ENCODE measurements around the gene OTUD7B.
"Not testable (repeated sequence)": the region's sequence is repeated elsewhere in the genome, so short reads cannot be mapped to it uniquely, and the experiment has no call there.

OTUD7B gene

DNA sequence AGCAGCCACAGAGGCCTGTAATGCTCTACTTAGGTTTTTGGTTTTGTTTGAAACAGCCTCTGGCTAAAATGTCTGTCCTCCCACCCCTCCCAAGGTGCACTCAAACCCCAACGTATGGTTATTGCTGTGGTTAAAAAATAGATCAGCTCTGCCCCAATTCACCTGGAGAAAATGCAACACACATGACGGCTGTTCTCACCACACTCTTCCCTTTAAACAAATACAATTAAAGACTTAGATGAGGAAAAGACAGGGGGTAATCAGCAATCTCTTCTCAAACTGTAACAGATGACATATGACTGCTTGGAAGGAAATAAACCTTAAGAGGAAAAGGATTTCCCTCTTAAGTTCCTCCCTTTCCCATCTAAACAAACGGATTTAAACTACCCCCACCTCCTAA is 67.6 kb downstream of the OTUD7B start:
- DNase-seq = no peak

GRCh38 chr1:149942207-149942606 is 68.3 kb downstream of the OTUD7B start:
- DNase-seq = no peak

DNA sequence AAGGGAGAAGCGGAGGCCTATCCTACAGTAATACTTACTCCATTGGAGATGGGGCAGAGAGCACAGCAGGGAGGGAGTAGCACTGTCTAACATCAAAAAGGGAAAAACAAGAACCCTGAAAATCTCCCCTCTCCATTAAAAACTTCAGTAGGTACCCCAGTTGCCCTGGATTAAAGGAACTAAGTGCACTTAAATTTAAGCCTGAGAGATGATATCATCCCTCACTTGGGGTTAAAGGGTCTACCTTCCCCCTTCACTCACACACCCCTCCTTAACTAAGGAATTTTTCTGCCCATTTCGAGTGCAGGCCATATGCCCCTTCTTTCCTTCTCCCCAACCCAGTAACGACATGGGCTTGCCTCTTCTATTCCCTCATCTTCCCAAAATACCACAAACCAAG is 70.1 kb downstream of the OTUD7B start:
- DNase-seq = no peak

DNA sequence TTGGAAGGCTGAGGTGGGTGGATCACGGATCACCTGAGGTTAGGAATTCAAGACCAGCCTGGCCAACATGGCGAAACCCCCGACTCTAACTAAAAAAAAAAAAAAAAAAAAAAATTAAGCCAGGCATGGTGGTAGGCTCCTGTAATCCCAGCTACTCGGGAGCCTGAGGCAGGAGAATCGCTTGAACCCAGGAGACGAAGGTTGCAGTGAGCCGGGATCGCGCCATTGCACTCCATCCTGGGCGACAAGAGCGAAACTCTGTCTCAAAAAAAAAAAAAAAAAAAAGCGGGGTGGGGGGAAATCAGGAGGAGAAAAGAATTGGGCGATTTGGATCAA is 71.9 kb downstream of the OTUD7B start:
- DNase-seq = not testable (repeated sequence)

DNA sequence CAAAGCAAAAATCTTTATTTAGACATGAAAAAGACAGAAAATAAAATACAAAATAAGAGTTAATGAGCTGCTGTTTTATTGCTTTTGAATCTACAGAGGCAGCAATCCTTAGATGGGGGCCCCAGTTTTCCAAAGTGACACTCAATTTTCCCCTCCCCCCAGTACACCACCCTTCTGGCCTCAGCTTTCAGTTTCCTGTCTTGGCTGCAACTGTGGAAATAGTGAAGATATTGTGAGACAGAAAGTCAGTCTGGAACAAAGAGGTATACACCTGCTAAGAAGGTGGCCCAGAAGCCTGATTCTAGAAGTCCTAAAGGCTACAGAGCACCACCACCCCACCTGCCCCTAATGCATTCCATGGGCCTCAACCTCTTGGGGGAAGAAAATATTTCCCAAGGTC is 72.8 kb downstream of the OTUD7B start:
- DNase-seq = no peak

- no peak for DNase-seq
Observed at GRCh38 chr1:149936992-149937705, 73.4 kb downstream of the OTUD7B start.

- no peak for DNase-seq
Observed at GRCh38 chr1:149936170-149936991, 74.1 kb downstream of the OTUD7B start, which contains the start of gene MTMR11. Gene MTMR11 (minus strand): TSS chr1:149936879. CDS start chr1:149936647, 232 bp downstream.

DNA sequence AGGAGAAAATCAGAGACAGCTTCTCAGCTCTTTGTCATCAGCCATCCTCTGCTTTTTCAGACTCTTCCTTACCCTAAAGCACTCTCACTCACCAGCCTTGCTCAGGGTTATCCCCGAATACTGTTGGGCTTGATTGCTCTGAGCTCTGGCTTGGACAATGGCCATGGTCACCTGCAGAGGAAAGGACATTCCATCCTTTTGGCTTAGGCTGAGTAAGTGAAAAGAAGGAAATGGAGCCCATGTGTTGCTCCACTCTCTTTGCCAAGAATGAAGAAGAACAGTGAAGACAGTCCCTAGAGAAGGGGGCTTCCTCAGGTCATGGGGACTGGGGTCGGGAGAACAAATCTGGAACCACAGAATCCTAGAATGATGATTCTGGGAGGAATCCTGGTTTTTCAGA is 76.2 kb downstream of the OTUD7B start:
- DNase-seq = no peak

- no peak for DNase-seq
Observed at GRCh38 chr1:149933208-149933607, 77.3 kb downstream of the OTUD7B start.

DNA sequence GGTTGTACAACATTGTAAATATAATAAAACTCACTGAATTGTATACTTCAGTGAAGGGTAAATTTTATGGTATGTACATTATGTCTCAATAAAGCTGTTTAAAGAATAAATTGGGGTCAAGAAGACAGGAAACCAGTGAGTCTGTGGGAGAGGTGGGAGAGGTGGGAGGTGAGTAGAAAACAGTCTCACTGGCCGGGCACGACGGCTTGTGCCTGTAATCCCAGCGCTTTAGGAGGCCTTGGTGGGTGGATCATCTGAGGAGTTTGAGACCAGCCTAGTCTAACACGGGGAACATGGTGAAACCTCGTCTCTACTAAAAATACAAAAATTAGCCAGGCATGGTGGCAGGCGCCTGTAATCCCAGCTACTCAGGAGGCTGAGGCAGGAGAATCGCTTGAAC is 78.1 kb downstream of the OTUD7B start:
- DNase-seq = no peak

DNA sequence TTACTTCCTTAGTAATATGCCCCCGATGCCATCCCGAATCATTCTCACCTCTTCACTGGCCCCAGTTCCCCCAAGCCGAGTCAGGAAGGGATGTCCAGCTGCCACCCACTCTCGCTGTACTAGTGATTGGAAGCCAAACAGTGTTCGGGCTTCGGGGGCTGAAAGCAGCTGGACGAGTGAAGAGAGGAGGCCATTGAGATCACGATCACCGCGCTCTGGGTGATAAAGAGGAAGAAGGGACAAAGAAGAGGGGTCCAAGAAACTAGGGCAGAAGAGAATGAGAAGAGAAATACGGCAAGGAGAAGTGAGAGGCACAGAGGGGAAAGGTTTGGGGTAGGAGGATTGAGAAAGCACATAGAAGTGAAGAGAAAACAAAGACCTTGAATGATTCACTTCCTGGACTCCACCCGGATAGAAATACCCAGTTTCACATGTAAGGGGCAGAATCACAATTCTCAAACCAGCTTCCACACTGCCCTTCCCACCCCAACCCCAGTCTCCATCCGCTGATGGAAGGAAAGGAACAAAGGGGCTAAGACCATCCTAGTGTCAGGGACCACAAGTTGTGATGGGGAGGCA is 79.2 kb downstream of the OTUD7B start:
- DNase-seq = no peak

DNA sequence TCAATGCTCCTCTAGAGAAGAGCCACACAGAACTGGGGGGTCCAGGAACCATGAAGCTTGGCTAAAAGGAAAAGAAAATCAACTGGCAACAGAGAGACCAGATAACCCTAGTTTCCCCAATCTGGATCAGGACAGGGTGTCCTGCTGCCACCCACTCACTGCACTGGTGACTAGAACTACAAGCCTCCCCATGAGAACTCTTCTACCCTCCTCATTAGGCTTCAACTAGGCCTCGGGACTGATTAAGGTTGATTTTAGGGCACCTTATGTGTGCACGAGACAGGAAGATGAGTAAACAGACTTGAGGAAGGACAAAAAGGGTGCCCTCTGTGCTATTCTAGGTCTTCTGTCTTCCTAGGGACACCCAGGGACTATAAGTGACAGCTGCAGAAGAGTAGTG is 80.7 kb downstream of the OTUD7B start:
- no peak for DNase-seq

GRCh38 chr1:149928401-149928724 is 82.2 kb downstream of the OTUD7B start:
- no peak for DNase-seq

DNA sequence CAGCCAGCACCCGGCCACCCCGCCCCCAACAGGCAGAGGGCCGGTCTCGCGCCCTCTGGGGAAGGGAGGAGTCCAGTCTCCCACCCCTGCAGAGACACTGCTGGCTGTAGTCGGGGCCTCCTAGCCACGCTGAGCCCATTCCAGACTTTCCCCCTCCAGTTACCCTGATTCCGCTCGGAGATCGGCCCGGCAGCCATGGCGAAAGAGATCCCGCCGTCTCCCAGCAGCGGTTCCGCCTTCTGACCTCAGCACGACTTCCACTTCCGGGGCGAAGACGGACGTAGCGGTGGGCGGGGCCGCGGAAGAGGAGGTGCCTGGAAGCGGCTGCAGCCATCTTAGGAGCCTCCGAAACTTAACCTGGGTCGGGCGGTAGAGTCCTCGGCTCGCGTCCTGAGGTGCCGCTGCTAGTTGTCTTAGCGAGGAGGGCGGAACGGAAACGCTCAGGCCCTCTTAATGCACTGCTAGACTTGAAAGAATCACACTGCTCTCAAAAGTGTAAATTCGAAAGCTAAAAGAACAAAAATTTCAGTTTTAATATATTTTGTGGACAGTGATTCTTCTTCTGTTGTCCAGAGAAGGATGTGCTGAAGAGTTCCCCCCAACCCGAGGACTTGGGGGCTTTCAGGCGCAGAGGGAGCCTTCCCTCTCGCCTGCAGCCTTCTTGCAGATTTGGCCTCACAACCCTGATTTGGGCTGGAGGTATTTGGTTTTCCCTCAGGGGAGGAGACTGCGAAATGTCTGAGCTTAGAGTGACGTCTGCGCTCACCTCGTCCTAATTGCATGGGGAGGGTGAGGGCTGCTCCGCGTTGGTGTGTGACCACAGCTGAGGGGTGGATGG is 82.7 kb downstream of the OTUD7B start, which contains the start of gene SF3B4:
SF3B4 (minus strand) TSS at position 241 of the 838 bp plus-strand sequence; CDS start at position 197, 44 bp downstream.
- DNase-seq = peak; percentile 89 to 90

DNA sequence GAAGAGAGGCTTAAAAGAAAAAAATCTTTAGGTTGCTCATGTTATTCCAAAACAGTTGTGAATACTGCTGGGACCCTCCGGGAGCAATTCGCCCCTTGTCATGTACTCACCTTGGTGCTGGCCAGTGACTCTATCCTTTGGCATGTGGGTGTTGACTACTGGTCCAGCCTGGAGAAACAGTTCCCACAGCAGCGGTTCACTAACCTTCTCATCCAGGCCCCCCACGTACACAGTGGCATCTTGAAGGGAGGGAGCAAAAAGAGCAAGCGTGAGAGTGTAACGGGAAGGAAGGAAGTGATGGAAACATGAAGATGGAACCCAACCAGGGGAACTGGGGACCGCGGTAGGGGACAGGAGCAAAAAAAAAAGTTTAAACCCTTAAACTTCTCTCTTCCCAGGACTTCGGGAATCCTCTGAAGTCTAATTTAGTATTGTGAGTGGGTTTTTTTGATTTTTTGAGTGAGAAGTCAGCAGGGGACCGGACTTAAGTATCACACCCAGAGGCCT is 83.4 kb downstream of the OTUD7B start:
- DNase-seq = no peak

DNA sequence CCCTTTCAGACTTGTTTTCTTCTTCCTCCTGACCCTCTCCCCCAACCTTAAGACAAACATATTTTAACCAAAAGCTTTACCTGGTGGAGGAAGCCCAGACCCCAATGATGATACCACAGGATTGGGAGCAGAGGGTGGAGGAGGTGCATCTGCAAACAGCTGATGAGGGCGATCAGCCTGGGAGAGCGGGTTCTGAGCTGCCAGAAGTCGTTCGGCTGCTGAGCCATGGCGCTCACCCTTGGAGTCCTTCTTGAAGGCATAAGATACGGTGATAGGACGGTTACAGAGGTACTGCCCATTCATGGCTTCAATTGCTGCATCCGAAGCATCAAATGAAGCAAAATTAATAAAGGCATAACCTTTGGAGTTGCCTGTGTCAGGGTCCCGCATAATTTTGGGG is 84.2 kb downstream of the OTUD7B start:
- no peak for DNase-seq

- DNase-seq = no peak
Observed at GRCh38 chr1:149925751-149926150, 84.8 kb downstream of the OTUD7B start.

DNA sequence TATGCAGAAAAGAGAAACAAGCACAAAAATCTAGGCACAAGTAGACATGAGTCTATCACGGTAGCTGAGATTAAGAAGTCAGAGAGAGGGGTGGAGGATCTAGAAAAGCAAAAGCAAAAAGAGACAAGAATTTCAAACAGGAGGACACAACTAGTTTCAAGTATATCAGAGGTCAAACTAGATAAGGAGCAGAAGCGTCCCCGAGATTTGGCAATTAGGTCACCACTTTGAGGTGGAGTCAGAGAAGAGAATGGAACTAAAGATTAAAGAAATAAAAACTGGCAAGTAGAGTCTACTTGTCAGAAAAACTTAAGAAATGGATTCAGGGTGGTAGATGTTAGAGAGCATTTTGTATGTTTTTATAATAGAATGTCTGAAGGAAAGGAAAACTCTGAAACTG is 85.2 kb downstream of the OTUD7B start:
- DNase-seq = no peak

DNA sequence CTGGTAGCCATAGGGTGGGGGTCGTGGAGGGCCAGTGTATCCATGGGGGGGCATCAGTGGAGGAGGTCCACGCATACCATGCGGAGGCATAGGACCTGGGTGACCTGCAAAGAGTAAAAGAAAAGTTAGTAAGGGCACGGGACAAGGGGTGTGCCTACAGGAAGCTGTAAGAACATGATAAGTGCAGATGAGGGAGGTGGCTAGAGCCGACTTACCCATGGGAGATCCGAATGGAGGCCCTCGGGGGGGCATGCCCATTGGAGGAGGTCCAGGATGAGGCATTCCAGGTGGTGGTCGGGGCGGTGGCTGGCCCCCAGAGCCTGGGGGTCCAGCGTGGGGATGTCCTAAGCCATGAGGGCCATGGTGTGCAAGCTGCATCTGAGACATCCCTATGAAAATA is 86.9 kb downstream of the OTUD7B start:
- no peak for DNase-seq

DNA sequence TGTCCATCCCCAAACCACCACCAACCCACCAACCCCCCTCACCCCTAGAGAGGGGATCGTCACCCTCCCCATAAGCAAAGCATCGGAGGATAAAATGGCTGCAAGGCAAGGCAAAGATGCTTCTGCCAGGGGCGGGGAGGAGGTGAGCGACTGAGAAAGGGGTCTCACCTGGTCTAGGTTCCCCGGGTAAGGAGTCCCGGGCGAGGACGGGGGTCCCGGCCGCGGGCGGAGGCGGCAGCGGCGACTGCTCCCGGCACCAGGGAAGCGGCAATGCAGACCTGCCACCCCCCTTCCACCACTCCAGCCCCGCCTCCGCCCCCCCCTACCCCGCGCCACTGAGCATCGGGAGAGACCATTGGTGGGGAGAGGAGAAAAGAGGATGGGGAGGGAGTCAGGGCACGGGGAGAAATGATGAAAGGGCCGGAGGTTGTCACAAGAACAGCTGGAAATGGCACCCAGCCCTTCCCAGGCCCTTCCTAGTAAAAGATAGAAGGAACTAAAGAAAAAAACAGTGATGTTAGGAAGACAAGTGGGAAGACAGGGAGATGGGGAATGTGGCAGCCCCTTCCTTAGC is 92.9 kb downstream of the OTUD7B start, which contains the start of gene SV2A:
SV2A (minus strand) TSS at position 274 of the 574 bp plus-strand sequence. CDS start 4,004 bp downstream, outside the sequence.
- peak in 1 of 2 donors; percentile 39 for DNase-seq

DNA sequence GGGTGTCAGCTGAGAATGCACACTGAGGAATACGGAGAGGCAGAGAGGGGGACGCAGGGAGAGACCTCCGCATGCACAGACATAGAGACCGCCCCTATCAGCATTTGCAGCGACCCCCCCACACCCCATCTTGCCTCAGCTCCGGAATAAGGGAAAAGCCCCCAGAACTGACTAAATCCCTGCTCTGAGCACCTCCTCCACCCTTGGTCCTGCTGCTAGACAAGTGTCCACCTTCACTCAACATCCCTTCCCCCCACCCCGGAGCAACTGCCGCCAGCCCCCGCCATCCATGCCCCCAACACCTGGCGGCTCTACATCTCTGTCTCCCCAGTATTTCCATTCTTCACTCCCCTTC is 93.7 kb downstream of the OTUD7B start:
- no peak for DNase-seq

- DNase-seq = no peak
Observed at GRCh38 chr1:149916193-149916897, 94.2 kb downstream of the OTUD7B start.
